ENCODE data around the gene PRR12. TPM values are rescaled to one million over a fixed set of nuclear protein-coding genes. Genes with fewer than 3 reads are reported as not detected.

Gene PRR12
- total and polyA plus RNA-seq, 9 of the 15 experiments (the other 6 are each of a cell fraction or from before 2014, with no cell fraction given), result 0.01 to 21.1 (median 0.98) TPM

GRCh38 chr19:49666120-49666444 lies 75.1 kb downstream of the PRR12 start (continued):
- TF ChIP-seq, protein P1, sequence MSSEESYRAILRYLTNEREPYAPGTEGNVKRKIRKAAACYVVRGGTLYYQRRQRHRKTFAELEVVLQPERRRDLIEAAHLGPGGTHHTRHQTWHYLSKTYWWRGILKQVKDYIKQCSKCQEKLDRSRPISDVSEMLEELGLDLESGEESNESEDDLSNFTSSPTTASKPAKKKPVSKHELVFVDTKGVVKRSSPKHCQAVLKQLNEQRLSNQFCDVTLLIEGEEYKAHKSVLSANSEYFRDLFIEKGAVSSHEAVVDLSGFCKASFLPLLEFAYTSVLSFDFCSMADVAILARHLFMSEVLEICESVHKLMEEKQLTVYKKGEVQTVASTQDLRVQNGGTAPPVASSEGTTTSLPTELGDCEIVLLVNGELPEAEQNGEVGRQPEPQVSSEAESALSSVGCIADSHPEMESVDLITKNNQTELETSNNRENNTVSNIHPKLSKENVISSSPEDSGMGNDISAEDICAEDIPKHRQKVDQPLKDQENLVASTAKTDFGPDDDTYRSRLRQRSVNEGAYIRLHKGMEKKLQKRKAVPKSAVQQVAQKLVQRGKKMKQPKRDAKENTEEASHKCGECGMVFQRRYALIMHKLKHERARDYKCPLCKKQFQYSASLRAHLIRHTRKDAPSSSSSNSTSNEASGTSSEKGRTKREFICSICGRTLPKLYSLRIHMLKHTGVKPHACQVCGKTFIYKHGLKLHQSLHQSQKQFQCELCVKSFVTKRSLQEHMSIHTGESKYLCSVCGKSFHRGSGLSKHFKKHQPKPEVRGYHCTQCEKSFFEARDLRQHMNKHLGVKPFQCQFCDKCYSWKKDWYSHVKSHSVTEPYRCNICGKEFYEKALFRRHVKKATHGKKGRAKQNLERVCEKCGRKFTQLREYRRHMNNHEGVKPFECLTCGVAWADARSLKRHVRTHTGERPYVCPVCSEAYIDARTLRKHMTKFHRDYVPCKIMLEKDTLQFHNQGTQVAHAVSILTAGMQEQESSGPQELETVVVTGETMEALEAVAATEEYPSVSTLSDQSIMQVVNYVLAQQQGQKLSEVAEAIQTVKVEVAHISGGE (CRISPR knock-in tag; IDR thresholded peaks at IDR 0.05), result no peak
- TF ChIP-seq CTCF (IDR thresholded peaks at IDR 0.05 in 2 of 3, conservative IDR thresholded peaks at IDR 0.05 in 1 of 3; ENCODE audit: insufficient read depth in 2 of 3, low read depth in 1 of 3, low read length in 3 of 3) (peak in 1 of 3 experiments; percentile 11; a peak in 1 of 6 replicates), AFF1 (IDR thresholded peaks at IDR 0.05; ENCODE audit: low read depth in 1 of 2, partially characterized antibody in 2 of 2) (peak in 1 of 2 experiments; percentile 95), ETV6 (IDR thresholded peaks at IDR 0.05; ENCODE audit: borderline replicate concordance in 1 of 2, low read depth in 2 of 2, low read length in 1 of 2) (no peak), ETV6 (CRISPR knock-in tag; IDR thresholded peaks at IDR 0.05; ENCODE audit: borderline replicate concordance) (no peak), ZNF766 (CRISPR knock-in tag; conservative IDR thresholded peaks at IDR 0.05) (peak; percentile 65; the same call in 1 of the 2 replicates), ZFP1 (CRISPR knock-in tag; IDR thresholded peaks at IDR 0.05) (no peak), ATF3 (IDR thresholded peaks at IDR 0.05) (no peak), ATF3 (CRISPR knock-in tag; conservative IDR thresholded peaks at IDR 0.05) (0 out of 2 replicates have a peak, but pooled peaks have one; percentile 16), ZNF830 (CRISPR knock-in tag; IDR thresholded peaks at IDR 0.05) (no peak), SPI1 (IDR thresholded peaks at IDR 0.05; ENCODE audit: borderline replicate concordance, low read depth, low read length) (0 out of 2 replicates have a peak, but pooled peaks have one; percentile 10), DPF2 (IDR thresholded peaks at IDR 0.05) (no peak), NEUROD1 (IDR thresholded peaks at IDR 0.05; ENCODE audit: borderline replicate concordance, low read depth, low read length, partially characterized antibody) (peak; percentile 3), HIVEP1 (CRISPR knock-in tag; IDR thresholded peaks at IDR 0.05) (no peak), SIX5 (IDR thresholded peaks at IDR 0.05; ENCODE audit: borderline replicate concordance in 1 of 2, insufficient read depth in 1 of 2, low read depth in 1 of 2, low read length in 2 of 2) (peak; percentile 68; a peak in 3 of 4 replicates)

All from K562 (cell line).